Fibroblast of pulmonary artery (primary cell): ENCODE data around the gene SLC22A23.

ENCODE experiments used
- DNase-seq: peaks from one replicate; pipeline ENCODE4 v3.0.0-alpha.2; 2010; ENCODE audit warnings: low read depth
- H3K4me3 ChIP-seq: replicated peaks from 2 replicates; pipeline ENCODE4 v1.5.1; 2011; ENCODE audit warnings: low read depth, mild to moderate bottlenecking, control low read depth, low read length, moderate library complexity
- CTCF ChIP-seq: IDR thresholded peaks from 2 replicates; pipeline ENCODE4 v1.5.1; 2011; ENCODE audit warnings: mild to moderate bottlenecking, control low read depth, low read length, inconsistent platforms; ENCODE audit errors: missing control alignments

The SLC22A23 gene

GRCh38 chr6:3259491-3259958 is 197.3 kb downstream of the SLC22A23 start:
- peak; percentile 31 for DNase-seq
- TF ChIP-seq CTCF = no peak
- H3K4me3 ChIP-seq = peak overlapping the region; percentile 82

GRCh38 chr6:3258720-3259490 is 197.9 kb downstream of the SLC22A23 start, which contains the start of gene PSMG4:
TSS of gene PSMG4 (plus strand) at chr6:3258947. CDS start at chr6:3259023, 76 bp downstream.
- H3K4me3 ChIP-seq = peak within 1 kb of the TSS; percentile 82
- DNase-seq = peak; percentile 88
- TF ChIP-seq CTCF = no peak

- DNase-seq = no peak
- no peak for TF ChIP-seq CTCF
- peak overlapping the region; percentile 82 for H3K4me3 ChIP-seq
Observed at GRCh38 chr6:3258201-3258600, 198.6 kb downstream of the SLC22A23 start.

- DNase-seq = no peak
- no peak overlapping the region for H3K4me3 ChIP-seq
- no peak for TF ChIP-seq CTCF
Observed at GRCh38 chr6:3253597-3253961, 203.3 kb downstream of the SLC22A23 start.

- H3K4me3 ChIP-seq = no peak overlapping the region
- no peak for DNase-seq
- no peak for TF ChIP-seq CTCF
Observed at GRCh38 chr6:3252861-3253596, 203.8 kb downstream of the SLC22A23 start.

GRCh38 chr6:3252369-3252768 is 204.5 kb downstream of the SLC22A23 start:
- DNase-seq = no peak
- TF ChIP-seq CTCF = no peak
- no peak overlapping the region for H3K4me3 ChIP-seq
